HG02852 (cell line): ENCODE results near the gene PCSK5.
"Not testable (repeated sequence)": the region's sequence is repeated elsewhere in the genome, so short reads cannot be mapped to it uniquely, and the experiment has no call there.

ENCODE experiments used
- ATAC-seq: cut with Tn5 transposase; IDR thresholded peaks from one replicate; pipeline ENCODE4 v1.9.1; 2021; ENCODE audit warnings: mild to moderate bottlenecking, moderate library complexity; ENCODE audit not compliant: unreplicated experiment

Gene PCSK5

DNA sequence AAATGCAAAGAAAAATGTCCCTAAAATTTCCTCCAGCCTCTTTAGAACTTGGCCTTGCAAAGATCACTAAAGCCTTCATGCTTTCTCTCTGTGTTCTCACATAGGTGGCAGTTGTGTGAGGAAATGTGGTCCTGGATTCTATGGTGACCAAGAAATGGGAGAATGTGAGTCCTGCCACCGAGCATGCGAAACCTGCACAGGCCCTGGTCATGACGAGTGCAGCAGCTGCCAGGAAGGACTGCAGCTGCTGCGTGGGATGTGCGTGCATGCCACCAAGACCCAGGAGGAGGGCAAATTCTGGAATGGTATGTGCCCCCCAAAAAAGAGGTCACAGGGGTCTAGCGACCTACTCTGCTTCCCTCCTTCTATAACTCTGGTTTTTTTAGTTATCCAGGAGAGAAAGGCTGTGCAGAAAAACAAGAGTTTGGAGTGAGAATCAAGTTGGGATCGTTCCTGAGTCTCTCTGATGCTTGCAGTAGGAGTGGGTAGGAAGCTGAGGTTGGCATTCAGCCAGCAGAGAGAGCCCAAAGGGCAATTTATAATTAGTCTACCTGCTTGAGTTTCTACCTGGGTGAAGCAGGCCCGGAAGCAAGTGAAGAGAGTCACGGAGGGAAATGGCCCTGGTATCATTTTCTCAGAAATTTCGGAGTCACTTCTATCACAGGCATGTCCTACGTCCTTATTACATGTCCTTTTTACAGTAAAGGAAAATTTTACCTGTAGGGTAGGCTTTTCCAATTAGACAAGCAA lies 406.3 kb downstream of the PCSK5 start:
- no peak for ATAC-seq

DNA sequence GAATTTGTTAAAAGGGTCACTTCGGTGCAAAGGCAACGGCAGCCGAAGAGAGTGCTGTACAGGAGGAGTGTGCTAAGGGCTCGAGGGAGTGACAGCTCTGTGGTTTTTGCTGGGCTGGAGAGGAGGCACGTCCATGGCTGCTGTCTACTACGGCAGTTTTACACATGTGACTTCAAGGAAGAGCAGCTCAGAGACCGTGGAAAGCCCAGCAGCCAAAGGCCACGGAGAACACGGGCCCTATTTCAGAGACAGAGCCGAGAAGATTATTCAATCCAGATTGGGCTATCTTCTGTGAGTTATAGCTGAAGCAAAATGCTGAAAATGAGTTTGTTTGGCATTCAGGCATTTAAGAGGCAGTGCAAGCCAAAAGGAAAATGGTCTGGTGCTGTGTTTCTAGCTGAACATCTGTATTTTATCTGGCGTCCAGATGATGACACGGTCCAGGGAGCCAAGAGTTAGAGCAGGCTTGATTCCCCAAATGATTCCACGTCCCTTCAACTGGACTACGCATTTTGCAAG lies 407.3 kb downstream of the PCSK5 start:
- ATAC-seq = no peak

DNA sequence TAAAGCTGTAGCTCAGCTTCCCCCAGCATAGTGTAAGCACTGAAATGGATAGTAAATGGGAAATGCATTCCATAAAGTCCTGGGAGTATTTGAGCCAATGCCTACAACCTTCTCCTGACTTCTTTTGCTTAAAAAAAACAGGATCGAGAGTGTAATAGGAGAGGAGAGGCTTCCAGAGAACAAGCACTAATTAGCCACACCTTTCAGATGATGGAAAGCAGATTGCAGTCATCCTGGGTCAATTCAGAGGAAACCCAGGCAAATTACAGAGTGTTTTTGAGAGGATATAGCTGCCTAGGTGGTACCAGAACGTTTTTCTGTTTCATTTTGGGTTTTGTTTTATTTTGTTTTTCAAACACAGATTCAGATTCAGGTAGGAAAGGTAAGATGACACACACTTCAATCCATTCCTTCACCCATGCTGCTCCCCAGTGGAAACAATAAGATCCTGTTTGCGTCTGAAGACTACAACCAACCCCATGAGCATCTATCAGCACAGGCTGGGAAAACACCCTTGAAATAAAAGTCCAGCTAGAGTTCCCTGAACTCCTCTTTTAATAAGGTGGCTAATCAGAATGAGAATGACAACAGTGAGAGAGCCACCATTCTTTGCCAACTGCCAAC lies 408.2 kb downstream of the PCSK5 start:
- no peak for ATAC-seq

DNA sequence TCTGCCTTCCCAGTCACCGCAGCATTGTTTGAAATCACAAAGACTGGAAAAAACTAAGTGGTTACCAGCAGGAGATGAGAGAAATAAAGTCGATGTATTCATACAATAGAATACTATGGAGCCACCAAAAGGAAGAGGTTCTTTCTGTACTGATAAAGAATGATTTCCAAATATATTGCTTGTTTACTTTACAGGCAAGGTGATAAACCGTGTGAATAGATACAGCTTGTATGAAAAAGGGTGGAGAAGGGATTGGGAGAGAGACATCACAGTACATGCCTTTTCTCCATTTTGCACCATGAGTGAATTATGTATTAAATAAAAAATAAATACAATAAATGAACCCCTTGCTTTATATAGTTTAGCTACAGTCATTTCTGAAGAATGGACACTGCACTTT lies 412.1 kb downstream of the PCSK5 start:
- ATAC-seq = no peak

DNA sequence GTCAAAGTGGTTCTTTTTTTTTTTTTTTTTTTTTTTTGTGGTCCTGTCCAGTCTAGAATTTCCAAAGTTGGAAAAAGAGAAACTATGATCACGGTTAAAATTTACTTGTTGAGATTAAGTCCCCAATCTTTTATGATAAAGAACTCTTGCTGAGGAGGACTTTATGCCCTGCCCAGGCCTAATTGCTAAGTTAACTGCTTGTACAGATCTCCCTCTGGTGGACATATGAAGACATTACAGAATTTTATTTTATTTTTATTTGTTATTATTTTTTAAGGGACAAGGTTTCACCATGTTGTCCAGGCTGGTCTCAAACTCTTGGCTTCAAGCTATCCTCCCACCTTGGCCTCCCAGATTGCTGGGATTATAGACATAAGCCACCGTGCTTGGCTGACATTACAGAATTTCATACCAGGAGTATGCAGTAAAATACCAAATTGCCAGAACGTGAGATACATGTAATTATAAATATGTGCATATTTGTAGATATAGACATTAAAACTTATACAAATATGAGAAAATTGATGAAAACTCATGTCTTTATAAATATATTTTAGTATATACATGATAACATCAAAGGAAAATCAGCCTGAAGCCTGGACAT lies 412.6 kb downstream of the PCSK5 start:
- no peak for ATAC-seq

- not testable (repeated sequence) for ATAC-seq
Observed at GRCh38 chr9:76307047-76307446, 416.6 kb downstream of the PCSK5 start.

GRCh38 chr9:76310577-76310976 lies 420.1 kb downstream of the PCSK5 start:
- ATAC-seq = no peak

- ATAC-seq = no peak
Observed at GRCh38 chr9:76310991-76311390, 420.5 kb downstream of the PCSK5 start.

DNA sequence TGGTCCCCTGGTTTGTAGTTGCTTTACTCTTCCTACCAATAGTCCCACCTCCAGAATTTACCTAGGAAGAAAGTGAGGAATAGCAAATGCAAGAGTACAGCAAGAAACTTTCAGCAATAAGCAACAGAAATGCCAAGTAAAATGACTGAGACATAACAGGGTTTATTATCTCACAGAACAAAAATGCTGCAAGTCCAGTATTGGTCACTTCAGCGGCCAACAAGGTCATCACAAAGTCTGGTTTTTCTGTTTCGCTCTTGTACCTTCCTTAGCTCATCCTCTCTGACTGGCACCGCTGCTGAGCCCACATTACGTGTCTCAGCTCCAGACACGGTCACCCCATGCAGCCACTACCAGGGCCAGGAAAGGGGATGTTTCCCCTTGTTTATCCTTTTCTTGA lies 421.1 kb downstream of the PCSK5 start:
- no peak for ATAC-seq

- no peak for ATAC-seq
Observed at GRCh38 chr9:76313771-76314170, 423.3 kb downstream of the PCSK5 start.

- no peak for ATAC-seq
Observed at GRCh38 chr9:76314321-76314720, 423.8 kb downstream of the PCSK5 start.

GRCh38 chr9:76316069-76316468 lies 425.6 kb downstream of the PCSK5 start:
- ATAC-seq = no peak

DNA sequence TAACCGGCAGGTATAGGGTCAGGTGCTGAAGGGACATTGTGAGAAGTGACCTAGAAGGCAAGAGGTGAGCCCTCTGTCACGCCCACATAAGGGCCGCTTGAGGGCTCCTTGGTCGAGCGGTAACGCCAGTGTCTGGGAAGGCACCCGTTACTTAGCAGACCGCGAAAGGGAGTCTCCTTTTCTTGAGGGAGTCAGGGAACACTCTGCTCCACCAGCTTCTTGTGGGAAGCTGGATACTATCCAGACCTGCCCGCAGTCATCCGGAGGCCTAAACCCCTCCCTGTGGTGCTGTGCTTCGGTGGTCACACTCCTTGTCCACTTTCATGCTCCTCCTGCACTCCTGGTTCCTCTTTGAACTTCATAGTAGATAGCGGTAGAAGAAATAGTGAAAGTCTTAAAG lies 429.0 kb downstream of the PCSK5 start:
- ATAC-seq = not testable (repeated sequence)

DNA sequence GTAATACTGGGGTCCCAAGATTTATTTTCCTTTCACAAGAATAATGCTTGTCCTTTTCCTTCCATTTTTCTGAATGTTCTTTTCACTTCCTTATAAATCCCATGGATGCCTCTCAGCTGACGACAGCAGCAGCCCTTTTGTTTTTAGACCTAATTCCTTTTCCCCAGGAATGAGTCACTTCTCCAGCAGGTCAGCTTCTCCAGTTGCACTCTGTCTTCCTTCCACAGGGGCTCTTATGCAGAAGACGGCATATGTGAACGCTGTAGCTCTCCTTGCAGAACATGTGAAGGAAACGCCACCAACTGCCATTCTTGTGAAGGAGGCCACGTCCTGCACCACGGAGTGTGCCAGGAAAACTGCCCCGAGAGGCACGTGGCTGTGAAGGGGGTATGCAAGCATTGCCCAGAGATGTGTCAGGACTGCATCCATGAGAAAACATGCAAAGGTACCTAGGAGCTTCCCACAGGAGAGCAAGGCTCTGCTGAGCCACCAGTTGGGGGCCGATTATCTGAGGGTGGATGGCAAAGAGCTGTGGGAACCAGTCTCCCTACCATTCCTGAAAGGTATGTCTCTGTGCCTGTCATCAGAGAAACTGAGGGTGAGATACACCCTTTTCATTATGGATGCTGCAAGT lies 430.8 kb downstream of the PCSK5 start:
- no peak for ATAC-seq

DNA sequence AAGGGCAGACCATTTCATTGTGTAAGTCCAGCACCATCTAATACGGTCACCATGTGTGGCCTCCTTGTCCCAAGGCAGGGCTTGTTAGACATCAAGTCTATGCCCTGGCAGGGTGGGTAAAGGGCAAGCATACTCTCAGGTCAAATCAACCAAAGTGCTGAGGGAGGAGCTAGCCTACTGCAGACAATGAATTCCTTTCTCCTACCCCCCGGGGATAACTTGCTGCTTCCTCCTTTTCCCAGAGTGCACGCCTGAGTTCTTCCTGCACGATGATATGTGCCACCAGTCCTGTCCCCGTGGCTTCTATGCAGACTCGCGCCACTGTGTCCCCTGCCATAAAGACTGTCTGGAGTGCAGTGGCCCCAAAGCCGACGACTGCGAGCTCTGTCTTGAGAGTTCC lies 432.3 kb downstream of the PCSK5 start:
- no peak for ATAC-seq

- ATAC-seq = no peak
Observed at GRCh38 chr9:76323490-76323889, 433.0 kb downstream of the PCSK5 start.

DNA sequence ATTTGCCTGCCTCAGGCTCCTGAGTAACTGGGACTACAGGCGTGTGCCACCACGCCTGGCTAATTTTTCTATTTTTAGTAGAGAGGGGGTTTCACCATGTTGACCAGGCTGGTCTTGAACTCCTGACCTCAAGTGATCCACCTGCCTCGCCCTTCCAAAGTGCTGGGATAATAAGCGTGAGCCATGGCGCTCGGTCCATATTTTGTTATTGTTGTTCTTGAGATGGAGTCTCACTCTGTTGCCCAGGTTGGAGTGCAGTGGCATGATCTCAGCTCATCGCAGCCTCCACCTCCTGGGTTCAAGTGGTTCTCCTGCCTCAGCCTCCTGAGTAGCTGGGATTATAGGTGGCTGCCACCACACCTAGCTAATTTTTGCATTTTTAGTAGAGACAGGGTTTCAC lies 433.6 kb downstream of the PCSK5 start:
- ATAC-seq = not testable (repeated sequence)

DNA sequence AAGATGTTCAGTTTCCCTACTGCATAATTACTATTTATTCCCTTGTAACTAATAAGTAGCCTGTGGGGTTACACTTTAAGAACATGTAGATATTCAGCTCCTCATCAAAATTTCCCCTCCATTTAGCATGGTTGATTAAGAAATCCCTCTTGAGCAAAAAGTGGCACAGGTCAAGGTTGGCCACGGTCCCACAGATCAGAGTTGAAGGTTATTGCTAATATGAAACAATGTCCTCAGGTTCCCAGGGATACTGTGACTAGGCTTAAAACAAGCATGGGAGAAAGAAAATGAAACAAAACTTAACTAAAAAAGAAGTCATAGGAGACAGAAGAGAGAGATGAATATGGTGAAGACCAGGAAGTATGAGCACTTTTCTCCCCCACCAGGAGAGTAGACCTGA lies 439.6 kb downstream of the PCSK5 start:
- ATAC-seq = no peak

GRCh38 chr9:76333388-76333787 lies 442.9 kb downstream of the PCSK5 start:
- no peak for ATAC-seq

DNA sequence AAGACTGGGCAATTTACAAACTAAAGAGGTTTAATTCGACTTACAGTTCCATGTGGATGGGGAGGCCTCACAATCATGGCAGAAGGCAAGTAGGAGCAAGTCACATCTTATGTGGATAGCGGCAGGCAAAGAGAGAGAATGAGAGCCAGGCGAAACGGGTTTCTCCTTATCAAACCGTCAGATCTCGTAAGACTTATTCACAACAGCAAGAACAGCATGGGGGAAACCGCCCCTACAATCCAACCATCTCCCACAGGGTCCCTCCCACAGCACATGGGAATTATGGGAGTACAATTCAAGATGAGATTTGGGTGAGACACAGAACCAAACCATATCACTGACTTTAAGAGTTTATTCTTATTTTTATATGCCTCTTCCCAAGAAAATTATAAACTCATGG lies 443.5 kb downstream of the PCSK5 start:
- no peak for ATAC-seq

DNA sequence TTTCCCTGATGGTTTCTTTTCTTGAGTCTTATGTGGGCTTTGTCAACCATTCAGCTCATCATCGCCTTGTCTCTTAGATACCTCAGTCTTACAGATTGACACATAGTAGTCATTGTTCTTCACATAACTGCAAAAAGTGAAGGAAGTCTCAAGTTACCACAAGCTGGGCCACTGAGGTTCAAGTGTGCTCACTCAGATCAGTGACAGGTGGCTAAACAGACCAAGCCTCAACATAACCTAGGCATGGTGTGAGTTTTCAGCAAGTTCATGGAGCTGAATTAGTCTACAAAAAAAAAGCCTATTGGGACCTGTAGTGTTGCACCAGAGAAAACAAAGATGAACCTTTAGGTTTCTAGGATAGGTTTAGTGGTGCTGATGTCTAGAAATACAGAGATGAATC lies 445.6 kb downstream of the PCSK5 start:
- ATAC-seq = no peak

GRCh38 chr9:76338418-76338817 lies 447.9 kb downstream of the PCSK5 start:
- no peak for ATAC-seq
